Ascending aorta (tissue), 2 donors: ENCODE measurements around the gene SDHC. TPM values are rescaled to one million over a fixed set of nuclear protein-coding genes. Genes with fewer than 3 reads are reported as not detected.

ENCODE experiments used
- DNase-seq, 2 donors: peaks; one replicate each; pipeline ENCODE4 v3.0.0-alpha.2; 2019; ENCODE audit warnings: low spot score in 2 of 2
- H3K27ac ChIP-seq, 2 donors: fragments of 200-600 bp; sonication (generic); one replicate each; pipeline ENCODE4 v1.5.1; 2016 to 2017; ENCODE audit warnings: mild to moderate bottlenecking in 1 of 2
- H3K27me3 ChIP-seq: fragments of 200-600 bp; sonication (generic); one replicate; pipeline ENCODE4 v1.5.1; 2017
- H3K36me3 ChIP-seq, 2 donors: fragments of 200-600 bp; sonication (generic); one replicate each; pipeline ENCODE4 v1.5.1; 2016
- H3K4me1 ChIP-seq, 2 donors: fragments of 200-600 bp; sonication (generic); one replicate each; pipeline ENCODE4 v1.5.1; 2016 to 2017; ENCODE audit warnings: mild to moderate bottlenecking in 1 of 2
- H3K4me3 ChIP-seq, 2 donors: fragments of 200-600 bp; sonication (generic); one replicate each; pipeline ENCODE4 v1.5.1; 2016 to 2017; ENCODE audit warnings: mild to moderate bottlenecking in 1 of 2
- H3K9me3 ChIP-seq, 2 donors: fragments of 200-600 bp; sonication (generic); one replicate each; pipeline ENCODE4 v1.5.1; 2016
- CTCF ChIP-seq, 3 experiments: fragments of 200-600 bp in 2 of 3; fragments of 450-650 bp in 1 of 3; sonication (generic) in 2 of 3; IDR thresholded peaks; one replicate each; pipeline ENCODE4 v1.5.1; 2016 to 2019; ENCODE audit warnings: antibody characterized with exemption in 3 of 3, mild to moderate bottlenecking in 1 of 3, moderate library complexity in 1 of 3
- intact Hi-C: fragments of 100-400 bp; cut with DNase I; formaldehyde crosslinking; loops from one replicate; pipeline ENCODE4 v1.15.1; 2023
- total RNA-seq: library from RNA; depleted of rRNA; stranded (reverse); fragments of >200 nt; gene quantifications from one replicate; pipeline ENCODE4 v1.1.0, GENCODE V29; 2016

SDHC gene
- total RNA-seq, 1 donor from 2014 or later: 23.2 TPM

- H3K4me3 ChIP-seq: no peak overlapping the region
- H3K4me1 ChIP-seq: no peaks in the 10 kb centered on the region
- H3K27me3 ChIP-seq: no peaks in the 10 kb centered on the region
- DNase-seq: no peak
- H3K9me3 ChIP-seq: no peaks in the 10 kb centered on the region
- no peak overlapping the region for H3K27ac ChIP-seq
- no peaks in the 10 kb centered on the region for H3K36me3 ChIP-seq
- no peak for TF ChIP-seq CTCF (IDR thresholded peaks at IDR 0.05)
- intact Hi-C loops: no loop called here
These were observed 59.3 kb downstream of the SDHC start for GRCh38 chr1:161373442-161373841.

- Histone ChIP-seq H3K4me3 (no peak overlapping the region), H3K9me3 (no peaks in the 10 kb centered on the region), H3K4me1 (no peaks in the 10 kb centered on the region), H3K27me3 (no peaks in the 10 kb centered on the region), H3K27ac (no peak overlapping the region), H3K36me3 (no peaks in the 10 kb centered on the region)
- no peak for TF ChIP-seq CTCF (IDR thresholded peaks at IDR 0.05)
- no peak for DNase-seq
- intact Hi-C loops: no loop called here
These were observed 60.2 kb downstream of the SDHC start for GRCh38 chr1:161374373-161374772.

DNA sequence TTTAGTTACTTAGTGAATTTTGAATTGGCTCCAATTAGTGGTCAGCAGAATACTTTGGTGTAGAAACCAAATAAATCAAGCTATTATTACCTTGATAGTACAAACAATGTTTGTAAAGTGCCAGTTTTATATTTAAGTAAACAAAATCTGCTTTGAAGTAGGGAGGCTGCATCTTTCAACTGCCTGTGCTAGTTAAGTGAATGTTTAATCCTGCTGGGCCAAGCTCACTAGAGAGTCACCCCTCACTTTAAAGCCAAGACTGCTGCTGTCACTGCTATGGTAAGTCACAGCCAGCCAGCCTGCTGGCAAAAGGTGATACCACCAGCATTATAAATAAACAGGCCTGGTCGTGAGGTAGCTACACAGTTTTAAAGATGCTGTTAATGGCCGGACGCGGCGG is 63.8 kb downstream of the SDHC start:
- H3K9me3 ChIP-seq: no peaks in the 10 kb centered on the region
- H3K27ac ChIP-seq: no peak overlapping the region
- H3K4me1 ChIP-seq: peaks cover 0 to 4% of the 10 kb centered on the region in 2 donors
- TF ChIP-seq CTCF (IDR thresholded peaks at IDR 0.05): no peak
- no peak overlapping the region for H3K4me3 ChIP-seq
- no peaks in the 10 kb centered on the region for H3K36me3 ChIP-seq
- intact Hi-C loops: no loop called here
- no peak for DNase-seq
- no peaks in the 10 kb centered on the region for H3K27me3 ChIP-seq

- Histone ChIP-seq H3K27ac (no peak overlapping the region), H3K4me1 (peaks cover 0 to 4% of the 10 kb centered on the region in 2 donors), H3K27me3 (no peaks in the 10 kb centered on the region), H3K4me3 (no peak overlapping the region), H3K9me3 (no peaks in the 10 kb centered on the region), H3K36me3 (no peaks in the 10 kb centered on the region)
- intact Hi-C loops: no loop called here
- no peak for TF ChIP-seq CTCF (IDR thresholded peaks at IDR 0.05)
- no peak for DNase-seq
These were observed 64.9 kb downstream of the SDHC start for GRCh38 chr1:161379071-161379470.

GRCh38 chr1:161381707-161382106 is 67.5 kb downstream of the SDHC start:
- H3K27ac ChIP-seq: peak overlapping the region in 1 of 2 donors; percentile 78
- no peaks in the 10 kb centered on the region for H3K27me3 ChIP-seq
- no peak for TF ChIP-seq CTCF (IDR thresholded peaks at IDR 0.05)
- intact Hi-C loops: loop anchor here (1.0 to 5.0 kb wide), 4 partner anchors 69 to 231 kb away; partner anchors contain the start of genes NDUFS2 and SDHC
- no peaks in the 10 kb centered on the region for H3K9me3 ChIP-seq
- DNase-seq: no peak
- H3K4me1 ChIP-seq: peaks cover 0 to 4% of the 10 kb centered on the region in 2 donors
- no peak overlapping the region for H3K4me3 ChIP-seq
- no peaks in the 10 kb centered on the region for H3K36me3 ChIP-seq
